Thyroid gland (tissue), 4 donors: ENCODE measurements around the gene SLX4.

Experiments
- CTCF ChIP-seq, 6 experiments: fragments of 200-600 bp in 3 of 6; fragments of 450-650 bp in 3 of 6; sonication (generic) in 3 of 6; IDR thresholded peaks; one replicate each; pipeline ENCODE4 v1.5.1; 2016 to 2019; ENCODE audit warnings: antibody characterized with exemption in 6 of 6, mild to moderate bottlenecking in 2 of 6, inconsistent platforms in 1 of 6, moderate library complexity in 1 of 6
- POLR2A ChIP-seq, 2 donors: fragments of 450-650 bp; IDR thresholded peaks; one replicate each; pipeline ENCODE4 v1.6.1; 2017; ENCODE audit warnings: antibody characterized with exemption in 2 of 2, mild to moderate bottlenecking in 2 of 2, moderate library complexity in 1 of 2

GRCh38 chr16:3589991-3590701, 21.3 kb downstream of the SLX4 start:
- TF ChIP-seq CTCF (IDR thresholded peaks at IDR 0.05) = no peak
- no peak for TF ChIP-seq POLR2A (IDR thresholded peaks at IDR 0.05)
